ENCODE data around the gene ADAMTS2. TPM values are rescaled to one million over a fixed set of nuclear protein-coding genes. Genes with fewer than 3 reads are reported as not detected.

The ADAMTS2 gene
- total RNA-seq, 1 experiment from 2014 or later, result not detected

DNA sequence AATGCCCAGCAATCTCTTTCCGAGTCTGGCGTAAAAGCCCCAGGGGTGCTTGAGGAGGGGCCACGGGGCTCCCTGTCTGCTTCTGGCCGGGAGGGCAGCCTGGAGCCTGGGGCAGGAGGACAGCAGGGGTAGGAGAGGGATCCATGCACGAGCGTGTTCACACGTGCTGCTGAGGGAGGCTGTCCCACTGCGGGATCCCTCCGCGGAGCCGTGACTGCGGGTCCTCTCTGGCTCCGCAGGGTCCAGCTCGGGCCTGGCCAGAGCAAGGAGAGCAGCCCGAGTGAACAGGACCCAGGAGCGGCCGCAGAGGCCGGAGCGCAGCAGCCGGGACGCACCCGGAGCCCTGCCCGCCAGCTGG is 206.7 kb downstream of the ADAMTS2 start:
- H2AFZ ChIP-seq (ENCODE audit: low read length), result no peak overlapping the region
- H3K79me2 ChIP-seq (ENCODE audit: low read length), result no peaks in the 10 kb centered on the region
- no peak overlapping the region for H3K9ac ChIP-seq (ENCODE audit: low read length)
- H3K27me3 ChIP-seq (ENCODE audit: low read length), result no peaks in the 10 kb centered on the region
- no peak overlapping the region for H3K4me2 ChIP-seq (ENCODE audit: low read depth, low read length, poor library complexity, severe bottlenecking)
- DNase-seq, result no peak
- H3K27ac ChIP-seq (ENCODE audit: low read length), result no peak overlapping the region
- H4K20me1 ChIP-seq (ENCODE audit: insufficient read depth, low read depth, low read length), result no peaks in the 10 kb centered on the region
- no peaks in the 10 kb centered on the region for H3K36me3 ChIP-seq (ENCODE audit: insufficient read depth, low read length)
- H3K4me1 ChIP-seq (ENCODE audit: low read length), result no peaks in the 10 kb centered on the region
- no peak overlapping the region for H3K4me3 ChIP-seq (ENCODE audit: low read length)
- H3K9me3 ChIP-seq (ENCODE audit: low read length), result no peaks in the 10 kb centered on the region
- H3K9me2 ChIP-seq (replicated peaks; ENCODE audit: insufficient read depth, low read length), result no peaks in the 10 kb centered on the region

DNA sequence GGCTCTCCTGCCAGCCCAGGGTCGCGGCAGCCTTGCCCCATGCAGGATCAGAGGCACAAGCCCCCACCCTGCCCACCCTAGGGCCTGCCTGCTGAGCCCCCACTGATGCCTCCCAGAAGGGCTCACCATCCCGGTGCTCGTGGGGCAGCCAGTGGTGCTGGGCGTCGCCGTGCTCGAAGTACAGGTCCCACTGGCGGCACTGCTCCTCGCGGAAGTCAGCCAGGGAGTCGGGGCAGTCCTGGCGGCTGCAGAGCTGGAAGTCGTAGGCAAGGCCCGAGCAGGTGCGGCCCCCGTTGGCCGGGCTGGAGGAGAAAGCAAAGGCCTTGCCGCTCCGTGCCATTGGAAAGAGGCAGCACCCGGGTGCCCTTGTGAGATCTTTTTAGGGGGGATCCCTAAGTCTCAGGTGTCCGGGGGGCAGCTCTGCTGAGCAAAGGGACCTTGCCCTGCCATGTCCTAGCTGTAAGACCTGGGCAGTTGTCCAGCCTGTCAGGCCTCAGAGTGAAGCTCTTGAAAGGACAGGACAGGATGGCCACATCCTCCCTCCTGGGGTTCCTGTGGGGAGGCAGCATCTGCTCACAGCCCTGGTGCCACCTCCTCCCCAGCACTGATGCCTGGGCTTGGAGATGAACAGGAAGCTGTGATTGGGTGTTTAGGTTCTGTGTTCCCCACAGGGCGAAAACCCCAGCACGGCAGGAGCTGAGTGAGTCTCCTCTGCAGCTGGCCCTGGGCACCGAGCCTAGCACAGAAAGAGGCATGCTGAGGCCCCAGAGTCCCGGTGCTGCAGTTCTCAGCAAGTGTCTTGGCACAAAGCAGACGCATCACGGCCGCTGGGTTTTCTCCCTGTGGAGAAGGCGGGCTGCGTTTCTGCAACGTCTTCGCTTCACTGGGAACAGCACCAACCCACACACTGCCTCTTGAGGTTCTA is 207.4 kb downstream of the ADAMTS2 start:
- no peak overlapping the region for H3K4me2 ChIP-seq (ENCODE audit: low read depth, low read length, poor library complexity, severe bottlenecking)
- no peaks in the 10 kb centered on the region for H3K9me2 ChIP-seq (replicated peaks; ENCODE audit: insufficient read depth, low read length)
- no peaks in the 10 kb centered on the region for H3K4me1 ChIP-seq (ENCODE audit: low read length)
- no peak overlapping the region for H3K9ac ChIP-seq (ENCODE audit: low read length)
- H4K20me1 ChIP-seq (ENCODE audit: insufficient read depth, low read depth, low read length), result no peaks in the 10 kb centered on the region
- no peaks in the 10 kb centered on the region for H3K36me3 ChIP-seq (ENCODE audit: insufficient read depth, low read length)
- H3K27me3 ChIP-seq (ENCODE audit: low read length), result no peaks in the 10 kb centered on the region
- H3K79me2 ChIP-seq (ENCODE audit: low read length), result no peaks in the 10 kb centered on the region
- H2AFZ ChIP-seq (ENCODE audit: low read length), result no peak overlapping the region
- no peak overlapping the region for H3K4me3 ChIP-seq (ENCODE audit: low read length)
- H3K9me3 ChIP-seq (ENCODE audit: low read length), result no peaks in the 10 kb centered on the region
- DNase-seq, result no peak
- no peak overlapping the region for H3K27ac ChIP-seq (ENCODE audit: low read length)

DNA sequence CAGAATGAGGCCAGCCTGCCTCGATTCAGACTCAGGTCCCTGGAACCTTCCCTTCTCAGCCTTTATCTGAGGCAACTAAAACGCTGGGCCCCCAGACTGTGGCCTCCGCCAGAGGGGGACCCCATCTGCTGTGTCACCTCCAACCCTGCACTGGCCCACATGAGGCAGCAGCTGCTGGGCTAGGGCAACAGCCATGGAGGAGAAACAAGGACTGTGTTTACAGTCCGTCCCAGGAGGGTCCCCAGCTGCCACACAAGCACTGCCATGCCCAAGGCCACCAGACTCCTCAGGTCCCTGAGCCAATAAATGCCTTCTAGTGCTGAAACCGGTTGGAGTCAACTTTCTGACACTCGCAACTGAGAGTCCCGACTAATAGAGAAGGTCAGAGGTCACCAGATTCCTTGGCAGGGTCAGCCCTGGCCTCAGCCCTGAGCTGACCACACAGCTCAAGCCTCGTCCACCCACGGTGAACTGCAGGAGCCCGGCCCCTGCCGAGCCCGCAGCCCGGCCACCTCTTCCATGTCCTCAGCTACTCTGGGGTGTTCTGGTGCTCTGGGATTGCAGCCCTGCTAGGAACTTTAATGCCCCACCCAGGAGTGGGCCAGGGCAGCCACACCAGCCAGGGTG is 208.1 kb downstream of the ADAMTS2 start:
- no peaks in the 10 kb centered on the region for H3K27me3 ChIP-seq (ENCODE audit: low read length)
- no peaks in the 10 kb centered on the region for H4K20me1 ChIP-seq (ENCODE audit: insufficient read depth, low read depth, low read length)
- H3K9me3 ChIP-seq (ENCODE audit: low read length), result no peaks in the 10 kb centered on the region
- no peaks in the 10 kb centered on the region for H3K36me3 ChIP-seq (ENCODE audit: insufficient read depth, low read length)
- H3K79me2 ChIP-seq (ENCODE audit: low read length), result no peaks in the 10 kb centered on the region
- DNase-seq, result no peak
- H3K4me2 ChIP-seq (ENCODE audit: low read depth, low read length, poor library complexity, severe bottlenecking), result no peak overlapping the region
- H3K4me1 ChIP-seq (ENCODE audit: low read length), result no peaks in the 10 kb centered on the region
- H3K4me3 ChIP-seq (ENCODE audit: low read length), result no peak overlapping the region
- no peaks in the 10 kb centered on the region for H3K9me2 ChIP-seq (replicated peaks; ENCODE audit: insufficient read depth, low read length)
- H2AFZ ChIP-seq (ENCODE audit: low read length), result no peak overlapping the region
- no peak overlapping the region for H3K9ac ChIP-seq (ENCODE audit: low read length)
- H3K27ac ChIP-seq (ENCODE audit: low read length), result no peak overlapping the region

DNA sequence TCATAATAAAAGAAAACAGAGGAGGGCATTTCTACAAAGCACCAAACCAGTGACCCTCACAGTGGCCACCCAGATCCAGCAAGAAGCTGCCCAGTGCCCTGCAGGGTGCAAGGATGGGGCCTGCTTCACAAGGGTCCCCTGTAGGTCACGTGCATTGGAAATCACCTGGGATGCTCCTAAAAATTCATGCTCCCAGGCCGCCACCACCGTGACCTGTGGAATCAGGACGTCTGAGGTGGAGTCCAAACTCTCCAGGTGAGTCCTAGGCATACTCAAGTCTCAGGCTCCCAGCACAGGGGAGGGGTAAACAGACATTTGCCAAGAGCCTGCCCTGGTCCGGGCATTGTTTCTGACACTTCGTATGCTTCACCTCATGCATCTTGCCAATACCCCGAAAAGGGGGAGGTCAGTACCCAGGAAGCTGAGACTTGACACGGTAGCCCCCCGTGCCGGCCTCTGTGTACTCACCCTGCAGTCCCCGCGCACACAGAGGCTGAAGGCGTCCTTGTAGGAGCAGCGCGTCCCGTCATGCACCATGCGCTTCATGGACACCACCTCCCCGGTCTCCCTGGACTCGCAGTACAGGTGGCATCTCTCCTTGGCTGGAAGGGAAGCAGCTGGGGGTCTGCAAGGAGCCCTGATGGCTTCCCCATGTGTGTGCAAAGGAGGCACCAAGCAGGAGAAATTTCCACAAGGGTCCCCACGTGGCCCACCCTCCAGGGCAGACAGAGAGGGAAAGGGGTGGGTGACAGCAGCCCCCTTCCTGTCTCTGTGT is 209.6 kb downstream of the ADAMTS2 start:
- H3K9ac ChIP-seq (ENCODE audit: low read length), result no peak overlapping the region
- no peaks in the 10 kb centered on the region for H3K79me2 ChIP-seq (ENCODE audit: low read length)
- no peaks in the 10 kb centered on the region for H3K27me3 ChIP-seq (ENCODE audit: low read length)
- no peak for DNase-seq
- H2AFZ ChIP-seq (ENCODE audit: low read length), result no peak overlapping the region
- H3K27ac ChIP-seq (ENCODE audit: low read length), result no peak overlapping the region
- H3K4me1 ChIP-seq (ENCODE audit: low read length), result no peaks in the 10 kb centered on the region
- H3K9me2 ChIP-seq (replicated peaks; ENCODE audit: insufficient read depth, low read length), result no peaks in the 10 kb centered on the region
- H3K4me3 ChIP-seq (ENCODE audit: low read length), result no peak overlapping the region
- H3K9me3 ChIP-seq (ENCODE audit: low read length), result no peaks in the 10 kb centered on the region
- H3K4me2 ChIP-seq (ENCODE audit: low read depth, low read length, poor library complexity, severe bottlenecking), result no peak overlapping the region
- no peaks in the 10 kb centered on the region for H3K36me3 ChIP-seq (ENCODE audit: insufficient read depth, low read length)
- H4K20me1 ChIP-seq (ENCODE audit: insufficient read depth, low read depth, low read length), result no peaks in the 10 kb centered on the region

DNA sequence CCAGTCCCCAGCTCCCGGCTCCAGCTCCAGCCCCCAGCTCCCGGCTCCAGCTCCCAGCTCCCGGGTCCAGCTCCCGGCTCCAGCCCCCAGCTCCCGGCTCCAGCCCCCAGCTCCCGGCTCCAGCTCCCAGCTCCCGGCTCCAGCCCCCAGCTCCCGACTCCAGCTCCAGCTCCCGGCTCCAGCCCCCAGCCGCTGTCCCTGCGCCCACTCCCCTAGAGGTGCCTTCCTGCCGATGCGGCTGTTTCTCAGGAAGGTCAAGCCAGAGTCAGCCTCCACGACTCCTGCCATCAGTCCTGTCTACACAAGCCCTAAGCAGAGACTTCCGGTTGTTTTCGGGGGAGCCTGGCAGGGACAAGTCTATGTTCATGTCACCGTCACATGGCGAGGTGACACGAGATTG is 210.3 kb downstream of the ADAMTS2 start:
- no peaks in the 10 kb centered on the region for H3K36me3 ChIP-seq (ENCODE audit: insufficient read depth, low read length)
- H3K9ac ChIP-seq (ENCODE audit: low read length), result no peak overlapping the region
- no peaks in the 10 kb centered on the region for H4K20me1 ChIP-seq (ENCODE audit: insufficient read depth, low read depth, low read length)
- no peaks in the 10 kb centered on the region for H3K9me2 ChIP-seq (replicated peaks; ENCODE audit: insufficient read depth, low read length)
- no peaks in the 10 kb centered on the region for H3K27me3 ChIP-seq (ENCODE audit: low read length)
- DNase-seq, result no peak
- no peak overlapping the region for H3K4me3 ChIP-seq (ENCODE audit: low read length)
- no peaks in the 10 kb centered on the region for H3K9me3 ChIP-seq (ENCODE audit: low read length)
- no peak overlapping the region for H3K4me2 ChIP-seq (ENCODE audit: low read depth, low read length, poor library complexity, severe bottlenecking)
- H2AFZ ChIP-seq (ENCODE audit: low read length), result no peak overlapping the region
- H3K79me2 ChIP-seq (ENCODE audit: low read length), result no peaks in the 10 kb centered on the region
- H3K27ac ChIP-seq (ENCODE audit: low read length), result no peak overlapping the region
- no peaks in the 10 kb centered on the region for H3K4me1 ChIP-seq (ENCODE audit: low read length)

DNA sequence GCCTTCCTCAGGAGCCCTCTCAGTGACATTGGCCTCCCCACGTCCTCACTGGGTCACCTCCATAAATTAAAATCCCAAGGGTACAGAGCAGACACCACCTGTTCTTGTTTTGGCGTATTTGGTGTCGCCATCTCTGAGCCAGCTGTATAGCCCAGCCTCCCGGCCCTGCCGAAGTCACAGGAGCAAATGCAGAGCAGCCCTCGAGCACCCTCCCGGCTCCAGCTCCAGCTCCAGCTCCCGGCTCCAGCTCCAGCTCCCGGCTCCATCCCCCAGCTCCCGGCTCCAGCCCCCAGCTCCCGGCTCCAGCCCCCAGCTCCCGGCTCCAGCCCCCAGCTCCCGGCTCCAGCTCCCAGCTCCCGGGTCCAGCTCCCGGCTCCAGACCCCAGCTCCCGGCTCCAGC is 210.8 kb downstream of the ADAMTS2 start:
- Histone ChIP-seq H3K79me2 (ENCODE audit: low read length) (no peaks in the 10 kb centered on the region), H3K4me3 (ENCODE audit: low read length) (no peak overlapping the region), H3K27ac (ENCODE audit: low read length) (no peak overlapping the region), H3K27me3 (ENCODE audit: low read length) (no peaks in the 10 kb centered on the region), H3K36me3 (ENCODE audit: insufficient read depth, low read length) (no peaks in the 10 kb centered on the region), H3K4me2 (ENCODE audit: low read depth, low read length, poor library complexity, severe bottlenecking) (no peak overlapping the region), H2AFZ (ENCODE audit: low read length) (no peak overlapping the region), H3K9me3 (ENCODE audit: low read length) (no peaks in the 10 kb centered on the region), H3K4me1 (ENCODE audit: low read length) (no peaks in the 10 kb centered on the region), H4K20me1 (ENCODE audit: insufficient read depth, low read depth, low read length) (no peaks in the 10 kb centered on the region), H3K9ac (ENCODE audit: low read length) (no peak overlapping the region), H3K9me2 (replicated peaks; ENCODE audit: insufficient read depth, low read length) (no peaks in the 10 kb centered on the region)
- DNase-seq, result no peak

DNA sequence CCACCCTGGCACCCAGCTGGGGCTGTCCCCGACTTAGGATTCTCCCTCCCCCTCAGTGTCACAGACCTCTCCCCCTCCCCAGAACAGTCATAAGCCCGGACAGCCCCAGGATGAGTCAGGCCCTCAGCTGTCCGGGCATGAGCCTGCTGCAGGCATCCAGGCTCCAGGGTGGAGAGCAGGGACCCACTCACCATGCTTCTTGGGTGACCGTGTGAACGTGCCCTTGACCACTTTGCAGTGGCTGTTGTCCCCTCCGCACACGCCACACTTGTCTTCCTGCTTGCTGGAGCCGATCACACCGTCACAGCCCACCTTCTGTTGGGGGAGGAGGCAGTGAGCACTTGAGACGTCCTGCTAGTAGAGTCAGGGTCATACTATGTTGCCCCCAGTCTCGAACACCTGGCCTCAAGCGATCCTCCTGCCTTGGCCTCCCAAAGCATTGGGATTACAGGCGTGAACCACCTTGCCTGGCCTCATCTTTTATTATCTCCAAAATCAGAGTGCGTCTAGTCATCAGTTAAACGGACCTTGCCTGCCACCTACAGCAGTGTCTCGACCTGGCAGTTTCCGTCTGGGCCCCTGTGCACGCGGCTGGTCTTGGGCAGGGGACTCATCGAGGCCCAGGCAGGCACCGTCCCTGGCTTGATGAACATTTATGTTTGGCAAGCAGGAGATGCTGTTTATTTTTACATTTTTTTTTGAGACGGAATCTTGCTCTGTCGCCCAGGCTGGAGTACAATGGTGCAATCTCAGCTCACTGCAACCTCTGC is 212.5 kb downstream of the ADAMTS2 start:
- no peak overlapping the region for H3K4me2 ChIP-seq (ENCODE audit: low read depth, low read length, poor library complexity, severe bottlenecking)
- H3K4me1 ChIP-seq (ENCODE audit: low read length), result no peaks in the 10 kb centered on the region
- H4K20me1 ChIP-seq (ENCODE audit: insufficient read depth, low read depth, low read length), result no peaks in the 10 kb centered on the region
- H2AFZ ChIP-seq (ENCODE audit: low read length), result no peak overlapping the region
- H3K27me3 ChIP-seq (ENCODE audit: low read length), result no peaks in the 10 kb centered on the region
- no peak overlapping the region for H3K4me3 ChIP-seq (ENCODE audit: low read length)
- H3K9ac ChIP-seq (ENCODE audit: low read length), result no peak overlapping the region
- H3K79me2 ChIP-seq (ENCODE audit: low read length), result no peaks in the 10 kb centered on the region
- no peaks in the 10 kb centered on the region for H3K9me3 ChIP-seq (ENCODE audit: low read length)
- no peak for DNase-seq
- H3K9me2 ChIP-seq (replicated peaks; ENCODE audit: insufficient read depth, low read length), result no peaks in the 10 kb centered on the region
- no peak overlapping the region for H3K27ac ChIP-seq (ENCODE audit: low read length)
- no peaks in the 10 kb centered on the region for H3K36me3 ChIP-seq (ENCODE audit: insufficient read depth, low read length)
